Nephron progenitor cell (in vitro differentiated cells): ENCODE data around the gene CEP112.

Experiments
- DNase-seq: peaks from one replicate; pipeline ENCODE4 v3.0.0; 2021
- H3K27ac Mint-ChIP-seq: 2 replicates; pipeline ENCODE4 v1.8.0; 2021; ENCODE audit warnings: mild to moderate bottlenecking, moderate library complexity, mixed read lengths
- H3K27me3 Mint-ChIP-seq: 2 replicates; pipeline ENCODE4 v1.8.0; 2021; ENCODE audit warnings: mild to moderate bottlenecking, low read depth, mixed read lengths; ENCODE audit not compliant: poor library complexity
- H3K36me3 Mint-ChIP-seq: 2 replicates; pipeline ENCODE4 v1.8.0; 2021; ENCODE audit warnings: low read depth, mixed read lengths
- H3K4me1 Mint-ChIP-seq: 2 replicates; pipeline ENCODE4 v1.8.0; 2021; ENCODE audit warnings: mixed read lengths
- H3K4me3 Mint-ChIP-seq: 2 replicates; pipeline ENCODE4 v1.8.0; 2021; ENCODE audit warnings: mild to moderate bottlenecking, moderate library complexity, mixed read lengths
- H3K9me3 Mint-ChIP-seq: 2 replicates; pipeline ENCODE4 v1.8.0; 2021; ENCODE audit warnings: mild to moderate bottlenecking, moderate library complexity, mixed read lengths
- TF ChIP-seq, protein P1 (sequence below): fragments of 200-600 bp; sonication (generic); IDR thresholded peaks from 2 replicates; pipeline ENCODE4 v1.5.0; 2021; ENCODE audit warnings: antibody characterized with exemption

The CEP112 gene

DNA sequence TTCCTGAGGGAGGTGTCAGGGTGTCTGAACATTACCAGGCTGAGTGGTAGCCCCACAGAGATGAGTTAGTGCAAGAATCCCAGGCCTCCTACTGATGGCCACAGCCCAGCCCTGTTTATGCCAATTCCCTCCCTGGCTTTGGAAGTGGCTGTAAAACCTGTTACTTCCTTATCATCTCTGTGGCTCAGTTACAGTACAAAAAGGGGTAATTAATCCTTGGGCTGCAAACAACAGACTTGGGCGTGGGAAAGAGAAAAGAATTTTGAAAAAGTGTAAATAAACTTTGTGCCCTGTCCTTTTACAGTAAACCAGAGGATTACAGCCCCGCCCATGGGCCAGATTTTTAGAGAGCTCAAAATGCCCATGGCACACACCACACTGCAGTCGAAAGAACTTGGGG lies 557.4 kb downstream of the CEP112 start:
- H3K4me1 Mint-ChIP-seq: peaks cover 14% of the 10 kb centered on the region
- no peak overlapping the region for H3K4me3 Mint-ChIP-seq
- TF ChIP-seq, protein P1, sequence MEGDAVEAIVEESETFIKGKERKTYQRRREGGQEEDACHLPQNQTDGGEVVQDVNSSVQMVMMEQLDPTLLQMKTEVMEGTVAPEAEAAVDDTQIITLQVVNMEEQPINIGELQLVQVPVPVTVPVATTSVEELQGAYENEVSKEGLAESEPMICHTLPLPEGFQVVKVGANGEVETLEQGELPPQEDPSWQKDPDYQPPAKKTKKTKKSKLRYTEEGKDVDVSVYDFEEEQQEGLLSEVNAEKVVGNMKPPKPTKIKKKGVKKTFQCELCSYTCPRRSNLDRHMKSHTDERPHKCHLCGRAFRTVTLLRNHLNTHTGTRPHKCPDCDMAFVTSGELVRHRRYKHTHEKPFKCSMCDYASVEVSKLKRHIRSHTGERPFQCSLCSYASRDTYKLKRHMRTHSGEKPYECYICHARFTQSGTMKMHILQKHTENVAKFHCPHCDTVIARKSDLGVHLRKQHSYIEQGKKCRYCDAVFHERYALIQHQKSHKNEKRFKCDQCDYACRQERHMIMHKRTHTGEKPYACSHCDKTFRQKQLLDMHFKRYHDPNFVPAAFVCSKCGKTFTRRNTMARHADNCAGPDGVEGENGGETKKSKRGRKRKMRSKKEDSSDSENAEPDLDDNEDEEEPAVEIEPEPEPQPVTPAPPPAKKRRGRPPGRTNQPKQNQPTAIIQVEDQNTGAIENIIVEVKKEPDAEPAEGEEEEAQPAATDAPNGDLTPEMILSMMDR: no peak
- no peak overlapping the region for H3K27ac Mint-ChIP-seq
- peaks cover 4% of the 10 kb centered on the region for H3K9me3 Mint-ChIP-seq
- no peak for DNase-seq
- H3K36me3 Mint-ChIP-seq: peaks cover 16% of the 10 kb centered on the region
- no peaks in the 10 kb centered on the region for H3K27me3 Mint-ChIP-seq

DNA sequence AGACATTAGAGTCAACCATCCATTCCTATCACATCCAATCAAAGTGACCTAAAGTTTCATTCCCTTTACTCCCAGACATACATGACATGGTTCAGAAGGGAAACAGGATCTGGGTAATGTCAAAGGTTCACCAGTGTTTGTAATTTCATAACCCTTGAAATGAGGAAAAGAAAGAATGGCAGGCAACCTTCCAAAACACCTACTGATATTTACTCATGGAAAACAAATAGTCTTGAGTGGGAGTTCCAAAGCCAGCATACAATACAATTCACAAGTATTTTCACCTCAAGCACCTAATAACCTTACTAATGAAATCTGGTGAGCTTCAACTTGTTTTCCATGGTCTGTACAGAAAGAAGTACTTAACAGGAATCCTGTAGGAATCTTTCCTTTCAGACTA lies 557.9 kb downstream of the CEP112 start:
- Mint-ChIP-seq H3K27ac (no peak overlapping the region), H3K9me3 (peaks cover 4% of the 10 kb centered on the region), H3K4me1 (peaks cover 20% of the 10 kb centered on the region)

DNA sequence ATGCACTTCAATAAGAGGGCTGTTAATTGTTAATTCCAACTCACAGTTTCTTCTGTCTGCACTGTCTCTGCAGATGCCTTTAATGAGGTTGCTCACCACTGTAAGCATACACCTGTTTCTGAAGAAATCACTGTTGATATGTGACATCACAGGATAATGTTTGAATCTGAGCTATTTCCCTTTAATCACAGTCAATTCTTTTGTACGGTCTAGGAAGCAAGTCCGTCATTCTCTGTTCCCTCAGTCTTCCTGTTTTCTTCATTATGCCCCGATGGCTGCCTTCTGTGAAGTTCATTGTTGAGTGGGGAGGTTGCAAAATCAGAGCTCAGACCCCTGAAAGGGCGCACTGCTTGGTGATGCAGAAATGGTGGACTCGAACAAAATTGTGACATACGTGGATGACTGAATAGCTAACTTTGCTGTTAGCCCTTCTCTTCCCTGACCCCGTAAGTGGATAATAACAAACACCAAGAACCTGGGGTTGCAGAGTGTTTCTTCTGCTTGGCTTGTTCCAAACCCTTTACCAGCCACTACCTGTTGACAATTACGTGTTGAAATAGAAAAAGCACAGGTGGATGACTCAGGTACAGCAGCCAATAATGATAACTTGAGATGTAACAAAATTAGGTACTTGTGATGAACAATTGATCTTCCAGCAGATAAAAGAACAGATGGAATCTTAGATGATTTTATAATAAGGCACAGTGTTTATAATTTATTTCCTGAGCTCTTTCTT lies 558.6 kb downstream of the CEP112 start:
- Mint-ChIP-seq H3K36me3 (peaks cover 16% of the 10 kb centered on the region), H3K27me3 (no peaks in the 10 kb centered on the region), H3K4me3 (no peak overlapping the region), H3K27ac (no peak overlapping the region), H3K9me3 (peaks cover 4% of the 10 kb centered on the region), H3K4me1 (peaks cover 26% of the 10 kb centered on the region)
- DNase-seq: no peak
- TF ChIP-seq, protein P1: no peak

More for the DNA sequence above, 557.9 kb downstream of the CEP112 start:
- TF ChIP-seq, protein P1: no peak
- H3K4me3 Mint-ChIP-seq: no peak overlapping the region
- no peaks in the 10 kb centered on the region for H3K27me3 Mint-ChIP-seq
- peaks cover 16% of the 10 kb centered on the region for H3K36me3 Mint-ChIP-seq
- no peak for DNase-seq

DNA sequence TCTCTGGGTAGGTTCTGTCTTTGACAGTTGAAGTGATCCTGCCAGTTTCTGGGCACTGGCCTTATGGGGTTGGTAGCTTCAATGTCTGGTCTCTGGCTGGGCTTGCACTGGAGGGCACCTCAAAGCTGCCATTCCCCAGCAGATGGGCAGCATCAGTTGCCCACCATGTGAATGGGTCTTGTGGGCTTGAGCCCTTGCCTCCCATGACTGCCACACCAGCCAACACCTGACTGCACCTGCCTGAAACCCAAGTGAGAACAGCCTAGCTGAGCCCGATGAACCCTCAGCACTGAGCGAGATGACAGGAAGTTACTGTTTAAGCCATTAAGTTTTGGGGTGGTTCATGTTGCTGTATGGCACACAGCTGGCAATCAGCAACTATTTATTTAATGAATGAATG lies 561.4 kb downstream of the CEP112 start:
- TF ChIP-seq, protein P1: no peak
- H3K4me1 Mint-ChIP-seq: peaks cover 36% of the 10 kb centered on the region
- peaks cover 16% of the 10 kb centered on the region for H3K36me3 Mint-ChIP-seq
- H3K27ac Mint-ChIP-seq: no peak overlapping the region
- no peaks in the 10 kb centered on the region for H3K27me3 Mint-ChIP-seq
- peaks cover 4% of the 10 kb centered on the region for H3K9me3 Mint-ChIP-seq
- H3K4me3 Mint-ChIP-seq: no peak overlapping the region
- no peak for DNase-seq

DNA sequence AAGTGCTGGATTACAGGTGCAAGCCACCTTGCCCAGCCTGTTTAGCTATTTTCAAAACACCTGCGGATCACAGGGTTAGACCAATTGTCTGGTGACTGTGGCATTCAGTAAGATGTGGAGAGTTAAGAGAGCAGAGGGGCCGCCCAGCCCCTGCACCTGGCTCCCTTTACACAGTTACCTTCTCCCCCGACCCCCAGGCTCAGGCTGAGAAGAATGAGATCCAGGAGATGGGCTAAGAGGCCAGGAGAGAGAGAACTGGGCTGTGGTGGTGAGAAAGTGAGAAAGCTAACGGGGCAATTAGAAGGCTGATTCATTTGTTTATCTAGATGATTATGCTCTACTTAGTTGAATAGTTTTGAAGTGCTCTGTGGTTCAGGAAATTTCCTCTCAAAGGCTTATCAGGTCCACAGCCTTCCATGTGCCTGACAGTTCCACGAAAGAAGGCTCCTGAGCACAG lies 562.7 kb downstream of the CEP112 start:
- Mint-ChIP-seq H3K36me3 (peaks cover 17% of the 10 kb centered on the region), H3K27me3 (no peaks in the 10 kb centered on the region), H3K9me3 (peaks cover 4% of the 10 kb centered on the region), H3K4me3 (no peak overlapping the region), H3K4me1 (peaks cover 39% of the 10 kb centered on the region), H3K27ac (no peak overlapping the region)
- TF ChIP-seq, protein P1: no peak
- DNase-seq: no peak

DNA sequence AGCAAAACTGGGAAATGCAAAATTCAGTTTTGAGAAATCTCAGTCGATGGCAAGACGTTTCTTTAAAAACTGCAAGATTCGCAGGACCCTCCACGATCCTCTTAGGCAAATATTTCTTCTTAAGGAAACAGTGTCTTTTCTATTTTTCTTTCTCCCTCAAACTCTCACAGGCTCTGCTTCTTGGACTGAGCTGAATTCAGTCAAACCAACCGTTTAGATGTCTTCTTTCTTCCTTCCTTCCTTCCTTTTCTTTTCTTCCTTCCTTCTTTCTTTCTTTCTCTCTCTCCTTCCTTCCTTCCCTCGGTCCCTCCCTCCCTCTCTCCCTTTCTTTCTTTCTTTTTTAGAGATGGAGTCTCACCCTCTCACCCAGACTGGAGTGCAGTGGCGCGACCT lies 563.3 kb downstream of the CEP112 start:
- H3K36me3 Mint-ChIP-seq: peaks cover 23% of the 10 kb centered on the region
- H3K4me3 Mint-ChIP-seq: no peak overlapping the region
- peak overlapping the region; percentile 68 for H3K27ac Mint-ChIP-seq
- no peak for DNase-seq
- H3K4me1 Mint-ChIP-seq: peaks cover 36% of the 10 kb centered on the region
- no peaks in the 10 kb centered on the region for H3K27me3 Mint-ChIP-seq
- TF ChIP-seq, protein P1: no peak
- H3K9me3 Mint-ChIP-seq: peaks cover 5% of the 10 kb centered on the region
